Frontal cortex (tissue), 4 donors: ENCODE results near the gene ZCCHC24. TPM values are rescaled to one million over a fixed set of nuclear protein-coding genes. Genes with fewer than 3 reads are reported as not detected.

ENCODE experiments used
- DNase-seq, 2 donors: peaks; one replicate each; pipeline ENCODE4 v3.0.0; 2012; ENCODE audit warnings: low spot score in 2 of 2
- FAIRE-seq: peaks from 2 replicates; lab custom pipeline; 2012; peaks lifted over from hg19 to GRCh38; lab: Jason Lieb, UNC
- total RNA-seq: library from RNA; depleted of rRNA; stranded (reverse); fragments of >200 nt; gene quantifications from one replicate; pipeline ENCODE4 v1.2.3, GENCODE V29; 2014
- donor health status: control.
- donor health status: control.
- donor health status: control.

Gene ZCCHC24
- total RNA-seq, 1 donor from 2014 or later = 4.1 TPM

- no peak for DNase-seq
- FAIRE-seq = no peak
These were observed 11.2 kb downstream of the ZCCHC24 start for GRCh38 chr10:79434223-79434687.

- DNase-seq = no peak
- FAIRE-seq = no peak
These were observed 11.9 kb downstream of the ZCCHC24 start for GRCh38 chr10:79433324-79434222.

GRCh38 chr10:79431891-79432831 lies 13.3 kb downstream of the ZCCHC24 start:
- no peak for DNase-seq
- FAIRE-seq = no peak

GRCh38 chr10:79431428-79431827 lies 14.0 kb downstream of the ZCCHC24 start:
- FAIRE-seq (no peak), DNase-seq (no peak)

- DNase-seq (no peak), FAIRE-seq (no peak)
These were observed 14.5 kb downstream of the ZCCHC24 start for GRCh38 chr10:79430936-79431335.

GRCh38 chr10:79430325-79430905 lies 15.0 kb downstream of the ZCCHC24 start:
- FAIRE-seq (no peak), DNase-seq (no peak)

- no peak for DNase-seq
- FAIRE-seq = no peak
These were observed 15.7 kb downstream of the ZCCHC24 start for GRCh38 chr10:79429751-79430150.

GRCh38 chr10:79427965-79428364 lies 17.5 kb downstream of the ZCCHC24 start:
- DNase-seq = no peak
- FAIRE-seq = no peak

GRCh38 chr10:79425074-79425532 lies 20.3 kb downstream of the ZCCHC24 start:
- DNase-seq (no peak), FAIRE-seq (no peak)

- no peak for DNase-seq
- FAIRE-seq = no peak
These were observed 21.0 kb downstream of the ZCCHC24 start for GRCh38 chr10:79424221-79425073.

GRCh38 chr10:79422178-79422892 lies 23.1 kb downstream of the ZCCHC24 start:
- FAIRE-seq (no peak), DNase-seq (no peak)

GRCh38 chr10:79420974-79421688 lies 24.3 kb downstream of the ZCCHC24 start:
- FAIRE-seq = no peak

GRCh38 chr10:79418886-79419595 lies 26.4 kb downstream of the ZCCHC24 start:
- FAIRE-seq (no peak), DNase-seq (no peak)

More at GRCh38 chr10:79420974-79421688, 24.3 kb downstream of the ZCCHC24 start:
- DNase-seq = no peak

GRCh38 chr10:79418274-79418673 lies 27.1 kb downstream of the ZCCHC24 start:
- no peak for FAIRE-seq
- no peak for DNase-seq

- DNase-seq (no peak), FAIRE-seq (no peak)
These were observed 27.7 kb downstream of the ZCCHC24 start for GRCh38 chr10:79417731-79418130.

- DNase-seq (no peak), FAIRE-seq (no peak)
These were observed 28.2 kb downstream of the ZCCHC24 start for GRCh38 chr10:79417266-79417665.

GRCh38 chr10:79416578-79417255 lies 28.7 kb downstream of the ZCCHC24 start:
- no peak for DNase-seq
- FAIRE-seq = no peak
